Glutamatergic neuron (in vitro differentiated cells): Measurements from ENCODE around the gene LRRC25. TPM values are rescaled to one million over a fixed set of nuclear protein-coding genes. Genes with fewer than 3 reads are reported as not detected.

Experiments used
- DNase-seq: peaks from one replicate; pipeline ENCODE4 v3.0.0; 2022
- H3K27ac Mint-ChIP-seq: one replicate; pipeline ENCODE4 v1.8.0; 2020; ENCODE audit warnings: mild to moderate bottlenecking, mixed read lengths, inconsistent platforms; ENCODE audit not compliant: unreplicated experiment
- H3K27me3 Mint-ChIP-seq: one replicate; pipeline ENCODE4 v1.8.0; 2020; ENCODE audit warnings: mild to moderate bottlenecking, moderate library complexity, mixed read lengths, inconsistent platforms; ENCODE audit not compliant: unreplicated experiment
- H3K36me3 Mint-ChIP-seq: one replicate; pipeline ENCODE4 v1.8.0; 2020; ENCODE audit warnings: mild to moderate bottlenecking, mixed read lengths, inconsistent platforms; ENCODE audit not compliant: unreplicated experiment
- H3K4me1 Mint-ChIP-seq: one replicate; pipeline ENCODE4 v1.8.0; 2020; ENCODE audit warnings: mild to moderate bottlenecking, low read depth, mixed read lengths, inconsistent platforms; ENCODE audit not compliant: unreplicated experiment
- H3K4me3 Mint-ChIP-seq: one replicate; pipeline ENCODE4 v1.8.0; 2020; ENCODE audit warnings: mild to moderate bottlenecking, mixed read lengths, inconsistent platforms; ENCODE audit not compliant: unreplicated experiment
- H3K9me3 Mint-ChIP-seq: one replicate; pipeline ENCODE4 v1.8.0; 2020; ENCODE audit warnings: mild to moderate bottlenecking, moderate library complexity, mixed read lengths, inconsistent platforms; ENCODE audit not compliant: unreplicated experiment
- CTCF ChIP-seq: fragments of 200-600 bp; sonication (generic); IDR thresholded peaks from one replicate; pipeline ENCODE4 v1.5.0; 2021; ENCODE audit not compliant: partially characterized antibody, unreplicated experiment
- total RNA-seq: library from RNA; stranded (reverse); fragmentation: NEBNext Ultra II Directional; extraction: Animal tissue kit (Norgen Biotek cat#: 25700); gene quantifications from one replicate; pipeline ENCODE4 v1.2.1, GENCODE V29; 2021; ENCODE audit not compliant: unreplicated experiment

Gene LRRC25
- total RNA-seq, 1 donor from 2014 or later: not detected

- Mint-ChIP-seq H3K27ac (no peak overlapping the region), H3K36me3 (no peaks in the 10 kb centered on the region), H3K4me3 (no peak overlapping the region), H3K9me3 (peaks cover 1% of the 10 kb centered on the region), H3K27me3 (peaks cover 7% of the 10 kb centered on the region), H3K4me1 (peaks cover 3% of the 10 kb centered on the region)
- peak; percentile 100 for TF ChIP-seq CTCF
- DNase-seq: peak; percentile 91
Measured at GRCh38 chr19:18388100-18388959, 9.1 kb downstream of the LRRC25 start.

GRCh38 chr19:18386543-18387271 lies 10.7 kb downstream of the LRRC25 start:
- no peak overlapping the region for H3K4me3 Mint-ChIP-seq
- peaks cover 7% of the 10 kb centered on the region for H3K27me3 Mint-ChIP-seq
- H3K36me3 Mint-ChIP-seq: no peaks in the 10 kb centered on the region
- DNase-seq: no peak
- H3K9me3 Mint-ChIP-seq: peaks cover 1% of the 10 kb centered on the region
- H3K27ac Mint-ChIP-seq: no peak overlapping the region
- H3K4me1 Mint-ChIP-seq: peaks cover 3% of the 10 kb centered on the region
- no peak for TF ChIP-seq CTCF

DNA sequence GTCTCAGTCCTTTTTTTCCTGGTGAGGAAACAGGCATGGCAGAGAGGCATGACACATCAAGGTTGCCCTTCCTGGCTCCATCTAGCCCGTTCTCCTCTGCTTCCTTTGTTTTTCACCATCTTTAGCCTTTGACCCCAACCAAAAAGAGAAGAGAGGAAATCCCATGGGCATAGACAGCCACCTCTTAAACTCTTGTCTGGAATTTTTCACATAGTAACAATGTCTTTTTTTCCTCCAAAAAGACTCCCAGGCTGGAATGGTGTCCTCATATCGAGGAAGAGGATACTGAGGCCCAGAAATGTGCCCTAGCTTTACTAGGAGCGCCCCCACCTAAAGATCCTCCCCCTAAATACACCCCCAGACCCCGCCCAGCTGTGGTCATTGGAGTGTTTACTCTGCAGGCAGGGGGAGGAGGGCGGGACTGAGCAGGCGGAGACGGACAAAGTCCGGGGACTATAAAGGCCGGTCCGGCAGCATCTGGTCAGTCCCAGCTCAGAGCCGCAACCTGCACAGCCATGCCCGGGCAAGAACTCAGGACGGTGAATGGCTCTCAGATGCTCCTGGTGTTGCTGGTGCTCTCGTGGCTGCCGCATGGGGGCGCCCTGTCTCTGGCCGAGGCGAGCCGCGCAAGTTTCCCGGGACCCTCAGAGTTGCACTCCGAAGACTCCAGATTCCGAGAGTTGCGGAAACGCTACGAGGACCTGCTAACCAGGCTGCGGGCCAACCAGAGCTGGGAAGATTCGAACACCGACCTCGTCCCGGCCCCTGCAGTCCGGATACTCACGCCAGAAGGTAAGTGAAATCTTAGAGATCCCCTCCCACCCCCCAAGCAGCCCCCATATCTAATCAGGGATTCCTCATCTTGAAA lies 11.5 kb downstream of the LRRC25 start, which contains the start of gene GDF15:
GDF15 (plus strand) TSS at position 484 of the 868 bp plus-strand sequence; CDS start at position 516, 32 bp downstream.
- Mint-ChIP-seq H3K27me3 (peaks cover 7% of the 10 kb centered on the region), H3K9me3 (peaks cover 1% of the 10 kb centered on the region), H3K27ac (no peak within 1 kb of the TSS), H3K36me3 (no peaks in the 10 kb centered on the region), H3K4me3 (peak within 1 kb of the TSS; percentile 55), H3K4me1 (peaks cover 3% of the 10 kb centered on the region)
- TF ChIP-seq CTCF: peak; percentile 31
- peak; percentile 58 for DNase-seq

DNA sequence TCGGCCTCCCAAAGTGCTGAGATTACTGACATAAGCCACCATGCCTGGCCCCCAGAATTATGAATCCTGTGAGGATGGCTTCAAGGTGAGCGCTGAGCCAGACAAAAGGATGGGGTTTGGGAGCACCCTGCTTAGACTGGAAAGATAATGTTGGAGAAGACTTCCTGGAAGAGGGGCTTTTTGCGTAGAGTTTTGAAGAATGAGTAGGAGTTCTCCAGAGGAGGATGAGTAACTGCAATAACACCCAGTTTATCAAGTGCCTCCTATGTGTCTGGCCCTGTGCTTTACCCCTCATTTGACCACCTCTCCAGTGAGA lies 12.1 kb downstream of the LRRC25 start:
- DNase-seq: no peak
- no peak overlapping the region for H3K27ac Mint-ChIP-seq
- H3K36me3 Mint-ChIP-seq: no peaks in the 10 kb centered on the region
- TF ChIP-seq CTCF: no peak
- H3K4me1 Mint-ChIP-seq: peaks cover 3% of the 10 kb centered on the region
- peaks cover 6% of the 10 kb centered on the region for H3K27me3 Mint-ChIP-seq
- no peaks in the 10 kb centered on the region for H3K9me3 Mint-ChIP-seq
- no peak overlapping the region for H3K4me3 Mint-ChIP-seq
